Measurements from ENCODE around the gene GPR183.

The GPR183 gene

GRCh38 chr13:99258210-99258860 lies 48.9 kb downstream of the GPR183 start, which contains the start of gene GPR18:
GPR18 (minus strand) TSS chr13:99258379; CDS start chr13:99255872, 2,507 bp downstream.
- Histone ChIP-seq H3K36me3 (no peaks in the 10 kb centered on the region), H3K4me1 (ENCODE audit: control insufficient read depth in 1 of 2, insufficient read depth in 1 of 2, low read depth in 1 of 2, low read length in 1 of 2) (peaks cover 29 to 31% of the 10 kb centered on the region in 2 experiments), H3K27ac (peak within 1 kb of the TSS; percentile 71), H3K27me3 (no peaks in the 10 kb centered on the region), H3K9me3 (no peaks in the 10 kb centered on the region), H3K4me3 (ENCODE audit: low read depth in 1 of 2, low read length in 1 of 2) (peak within 1 kb of the TSS; percentile 25 to 38)
- no peak for TF ChIP-seq CTCF (IDR thresholded peaks at IDR 0.05)

GRCh38 chr13:99257291-99257690 lies 49.9 kb downstream of the GPR183 start:
- Histone ChIP-seq H3K4me3 (ENCODE audit: low read depth in 1 of 2, low read length in 1 of 2) (no peak overlapping the region), H3K27ac (no peak overlapping the region)

GRCh38 chr13:99256709-99257108 lies 50.5 kb downstream of the GPR183 start:
- Histone ChIP-seq H3K9me3 (no peaks in the 10 kb centered on the region), H3K4me1 (ENCODE audit: control insufficient read depth in 1 of 2, insufficient read depth in 1 of 2, low read depth in 1 of 2, low read length in 1 of 2) (peaks cover 27 to 31% of the 10 kb centered on the region in 2 experiments), H3K36me3 (no peaks in the 10 kb centered on the region), H3K27me3 (no peaks in the 10 kb centered on the region), H3K4me3 (ENCODE audit: low read depth in 1 of 2, low read length in 1 of 2) (no peak overlapping the region), H3K27ac (no peak overlapping the region)
- no peak for TF ChIP-seq CTCF (IDR thresholded peaks at IDR 0.05)

More at GRCh38 chr13:99257291-99257690, 49.9 kb downstream of the GPR183 start:
- Histone ChIP-seq H3K27me3 (no peaks in the 10 kb centered on the region), H3K9me3 (no peaks in the 10 kb centered on the region), H3K4me1 (ENCODE audit: control insufficient read depth in 1 of 2, insufficient read depth in 1 of 2, low read depth in 1 of 2, low read length in 1 of 2) (peaks cover 27 to 31% of the 10 kb centered on the region in 2 experiments), H3K36me3 (no peaks in the 10 kb centered on the region)
- TF ChIP-seq CTCF (IDR thresholded peaks at IDR 0.05), result no peak

GRCh38 chr13:99256283-99256682 lies 50.9 kb downstream of the GPR183 start:
- Histone ChIP-seq H3K4me1 (ENCODE audit: control insufficient read depth in 1 of 2, insufficient read depth in 1 of 2, low read depth in 1 of 2, low read length in 1 of 2) (peaks cover 27 to 31% of the 10 kb centered on the region in 2 experiments), H3K27ac (no peak overlapping the region), H3K27me3 (no peaks in the 10 kb centered on the region), H3K4me3 (ENCODE audit: low read depth in 1 of 2, low read length in 1 of 2) (no peak overlapping the region), H3K9me3 (no peaks in the 10 kb centered on the region), H3K36me3 (no peaks in the 10 kb centered on the region)
- TF ChIP-seq CTCF (IDR thresholded peaks at IDR 0.05), result no peak

- Histone ChIP-seq H3K36me3 (no peaks in the 10 kb centered on the region), H3K4me3 (ENCODE audit: low read depth in 1 of 2, low read length in 1 of 2) (no peak overlapping the region), H3K27me3 (no peaks in the 10 kb centered on the region), H3K4me1 (ENCODE audit: control insufficient read depth in 1 of 2, insufficient read depth in 1 of 2, low read depth in 1 of 2, low read length in 1 of 2) (peaks cover 27 to 31% of the 10 kb centered on the region in 2 experiments), H3K27ac (no peak overlapping the region), H3K9me3 (no peaks in the 10 kb centered on the region)
- no peak for TF ChIP-seq CTCF (IDR thresholded peaks at IDR 0.05)
Measured at GRCh38 chr13:99255271-99255670, 51.9 kb downstream of the GPR183 start.
